Kidney glomerular epithelial cell (primary cell): ENCODE data around the gene RGR.

ENCODE experiments used
- DNase-seq: peaks from one replicate; lab custom pipeline; 2025; lab: John Stamatoyannopoulos, UW

The RGR gene

DNA sequence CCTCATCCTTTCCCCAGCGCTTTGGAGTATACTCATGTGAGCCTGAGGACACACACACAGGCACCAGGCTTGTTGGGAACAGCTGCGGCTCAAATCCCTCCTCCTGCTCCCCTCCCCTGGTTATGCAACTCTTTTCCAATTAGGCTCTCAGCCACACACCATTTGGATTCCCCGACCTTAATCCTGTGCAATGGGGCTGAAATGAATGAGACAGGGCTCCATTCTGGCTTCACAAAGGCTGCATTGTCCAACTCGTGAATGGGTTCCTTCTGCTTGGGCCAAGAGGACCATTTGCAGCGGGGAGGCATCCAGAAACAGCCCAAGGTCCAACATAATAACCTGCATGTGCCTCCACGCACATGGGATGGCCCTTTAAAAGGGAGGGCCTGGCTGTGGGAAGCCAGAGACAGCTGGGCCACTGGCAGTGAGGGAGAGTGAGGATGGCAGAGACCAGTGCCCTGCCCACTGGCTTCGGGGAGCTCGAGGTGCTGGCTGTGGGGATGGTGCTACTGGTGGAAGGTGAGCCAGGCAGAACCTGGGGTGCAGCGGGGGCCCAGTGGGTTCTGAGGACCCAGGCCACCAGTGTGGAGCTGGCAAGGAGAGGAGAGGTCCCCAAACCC is at the start of gene RGR:
TSS of gene RGR (plus strand) at position 403 of the 620 bp plus-strand sequence. CDS start at position 441, 38 bp downstream.
- no peak for DNase-seq

- no peak for DNase-seq
Observed at GRCh38 chr10:84196083-84196482, 48.8 kb upstream of the RGR start.

DNA sequence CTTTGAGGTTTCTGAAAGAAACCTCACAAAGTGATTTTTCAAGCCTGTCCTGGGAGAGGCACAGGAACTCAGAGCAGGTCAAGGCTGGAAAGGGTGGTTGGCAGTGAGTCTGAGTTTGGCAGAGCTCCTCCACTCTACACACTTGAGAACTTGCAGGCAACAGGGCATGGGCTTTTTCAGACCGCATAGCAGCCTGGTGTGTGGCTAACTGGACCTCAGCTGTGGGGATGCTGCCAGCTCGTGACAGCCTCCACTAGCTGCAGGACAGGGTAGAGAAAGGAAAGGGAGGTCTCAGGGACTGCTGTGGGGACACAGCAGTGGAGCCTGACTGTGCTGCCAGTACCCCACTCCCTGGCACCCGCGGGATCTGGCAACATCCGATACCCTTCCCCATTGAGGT is 47.9 kb upstream of the RGR start:
- no peak for DNase-seq

DNA sequence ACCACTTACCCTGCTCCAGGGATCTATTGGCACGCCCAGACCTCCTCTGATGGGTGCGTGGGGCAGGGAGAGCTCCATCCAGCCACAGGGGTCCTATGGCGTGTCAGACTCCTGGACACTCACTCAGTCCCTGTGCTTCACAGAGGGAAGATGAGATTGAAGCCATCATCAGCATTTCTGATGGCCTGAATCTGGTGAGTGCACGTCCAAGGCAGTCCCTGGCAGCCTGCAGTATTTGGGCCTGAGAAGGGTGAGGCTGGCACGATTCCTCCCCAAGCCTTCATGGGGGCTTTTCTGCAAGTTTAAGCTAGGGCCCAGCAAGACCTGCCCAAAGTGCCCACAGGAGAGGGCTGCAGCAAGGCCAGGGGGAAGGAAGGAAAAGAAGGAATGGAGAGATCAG is 47.2 kb upstream of the RGR start:
- DNase-seq: no peak

GRCh38 chr10:84198206-84198915 is 46.5 kb upstream of the RGR start:
- no peak for DNase-seq

DNA sequence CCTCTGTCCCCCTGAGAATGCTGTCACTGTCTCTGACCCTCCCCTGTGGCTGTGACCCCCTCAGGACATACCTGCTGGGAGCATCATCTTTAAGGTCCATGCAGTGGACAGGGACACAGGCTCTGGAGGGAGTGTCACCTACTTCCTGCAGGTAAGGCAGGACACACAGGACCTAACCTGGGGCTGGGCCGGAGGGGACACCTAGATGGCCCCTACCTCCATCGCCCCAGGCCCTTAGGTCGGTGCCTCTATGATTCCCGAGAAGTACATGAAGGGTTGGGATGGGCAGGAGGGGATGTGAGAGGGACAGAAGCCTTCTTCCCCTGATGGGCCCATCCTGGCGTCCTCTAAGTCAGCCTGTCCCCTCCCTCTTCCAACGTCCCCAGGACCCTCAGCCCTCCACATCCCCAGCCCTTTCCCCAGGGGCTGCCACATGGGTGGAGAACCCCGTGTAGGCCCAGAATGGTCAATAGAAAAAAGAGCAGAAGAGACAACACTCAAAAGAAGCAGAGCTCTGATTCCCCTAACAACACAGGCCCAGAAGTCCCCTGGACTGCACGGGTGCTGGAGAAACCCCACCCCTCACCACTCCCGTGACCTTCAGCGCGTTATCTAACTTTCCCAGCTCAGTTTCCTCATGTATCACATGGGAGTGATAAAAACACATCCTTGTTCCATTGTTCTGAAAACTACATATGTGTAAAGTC is 44.2 kb upstream of the RGR start:
- DNase-seq: no peak

GRCh38 chr10:84201244-84201606 is 43.6 kb upstream of the RGR start:
- no peak for DNase-seq

DNA sequence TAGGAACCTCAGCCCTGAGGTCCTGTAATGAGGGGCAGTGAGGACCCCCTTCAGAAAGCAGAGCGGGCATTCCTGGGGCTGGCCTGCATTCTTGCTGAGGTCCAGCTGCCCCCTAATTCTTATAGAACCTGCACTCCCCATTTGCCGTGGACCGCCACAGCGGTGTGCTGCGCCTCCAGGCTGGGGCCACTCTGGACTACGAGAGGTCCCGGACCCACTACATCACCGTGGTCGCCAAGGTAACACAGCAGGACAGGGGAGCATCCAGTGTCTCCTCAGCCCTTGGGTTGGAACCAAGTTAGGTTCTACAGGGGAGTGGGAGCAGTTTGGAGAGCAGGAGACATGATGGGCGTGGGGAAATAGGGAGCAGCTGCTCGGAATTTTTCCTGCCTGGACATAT is 43.2 kb upstream of the RGR start:
- no peak for DNase-seq

DNA sequence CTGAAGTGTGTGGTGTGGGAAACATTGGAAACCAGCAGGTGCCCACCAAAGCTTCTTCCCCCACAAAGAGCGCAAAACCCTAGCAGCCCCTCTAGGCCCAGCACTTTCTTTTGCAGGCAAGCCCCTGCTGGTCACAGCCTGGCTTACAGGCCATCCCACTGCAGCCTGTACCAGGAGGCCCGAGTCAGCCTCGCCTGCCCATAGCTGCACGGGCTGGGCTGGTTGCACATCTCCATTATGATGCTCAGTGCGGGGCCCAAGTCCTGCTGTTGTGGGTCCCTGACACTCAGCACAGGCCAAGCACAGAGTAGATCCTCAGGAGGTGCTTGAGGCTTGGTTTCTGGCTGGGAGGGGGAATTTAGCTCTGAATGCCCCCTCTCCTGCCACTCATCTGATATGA is 42.5 kb upstream of the RGR start:
- DNase-seq: no peak

- DNase-seq: peak; percentile 10
Observed at GRCh38 chr10:84204122-84204521, 40.7 kb upstream of the RGR start.

DNA sequence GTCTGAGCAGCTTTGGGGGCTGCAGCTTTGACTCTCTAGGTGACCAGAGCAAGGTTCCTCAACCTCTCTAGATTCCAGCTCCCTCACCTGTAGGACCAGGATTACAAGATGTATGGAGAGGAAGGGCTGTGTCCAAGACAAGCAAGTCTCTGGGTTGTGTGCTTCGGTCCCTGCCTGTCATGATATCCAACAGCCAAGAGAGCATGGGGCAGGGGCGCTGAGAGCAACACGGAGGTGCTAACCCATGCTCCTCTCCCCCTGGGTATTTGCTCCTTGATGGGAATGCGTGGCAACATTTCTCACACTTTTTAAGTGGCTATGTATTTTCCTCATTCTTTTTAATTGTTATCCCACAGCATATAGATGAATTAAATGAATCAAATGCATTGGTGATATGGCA is 40.2 kb upstream of the RGR start:
- DNase-seq: no peak

DNA sequence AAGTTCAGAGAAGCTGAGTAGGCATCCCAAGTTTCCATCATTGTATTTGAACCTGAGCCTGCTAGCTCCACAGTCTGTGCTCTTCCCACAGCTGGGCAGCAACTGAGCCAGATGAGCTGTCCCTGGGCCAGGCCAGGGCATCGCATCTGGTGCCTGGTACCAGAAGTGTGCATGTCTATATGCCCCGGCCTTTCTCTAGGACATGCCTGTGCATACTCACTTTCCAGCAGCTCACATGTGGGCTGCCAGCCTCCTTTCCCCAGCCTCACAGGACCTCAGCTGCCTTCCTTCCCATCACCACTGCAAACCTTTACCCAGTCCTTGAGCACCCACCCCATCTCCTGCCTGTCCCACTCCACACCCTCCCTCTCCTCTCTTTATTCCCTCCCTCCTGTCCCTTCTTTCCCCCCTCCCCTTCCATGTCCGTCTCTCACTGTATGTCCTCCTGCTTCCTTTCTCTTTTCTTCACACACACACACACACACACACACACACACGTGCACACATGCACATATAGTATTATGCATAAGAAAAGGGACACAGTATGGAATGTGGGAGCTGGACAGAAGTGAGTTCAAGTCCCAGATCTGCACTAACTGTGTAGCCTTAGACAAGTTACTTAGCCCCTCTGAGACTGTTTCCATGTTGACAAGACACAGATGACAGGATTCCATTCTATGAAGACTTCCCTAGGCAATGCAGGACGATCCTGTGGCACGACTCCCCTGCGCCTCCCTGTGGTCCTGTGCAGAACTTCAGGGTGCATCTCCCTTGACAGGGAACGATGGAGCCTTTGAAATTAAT is 39.6 kb upstream of the RGR start:
- peak; percentile 55 for DNase-seq

GRCh38 chr10:84205853-84206525 is 38.9 kb upstream of the RGR start:
- no peak for DNase-seq

GRCh38 chr10:84208023-84208422 is 36.8 kb upstream of the RGR start:
- no peak for DNase-seq

GRCh38 chr10:84211566-84211965 is 33.3 kb upstream of the RGR start:
- DNase-seq: no peak

GRCh38 chr10:84212014-84212413 is 32.8 kb upstream of the RGR start:
- no peak for DNase-seq

GRCh38 chr10:84213076-84213475 is 31.8 kb upstream of the RGR start:
- no peak for DNase-seq

DNA sequence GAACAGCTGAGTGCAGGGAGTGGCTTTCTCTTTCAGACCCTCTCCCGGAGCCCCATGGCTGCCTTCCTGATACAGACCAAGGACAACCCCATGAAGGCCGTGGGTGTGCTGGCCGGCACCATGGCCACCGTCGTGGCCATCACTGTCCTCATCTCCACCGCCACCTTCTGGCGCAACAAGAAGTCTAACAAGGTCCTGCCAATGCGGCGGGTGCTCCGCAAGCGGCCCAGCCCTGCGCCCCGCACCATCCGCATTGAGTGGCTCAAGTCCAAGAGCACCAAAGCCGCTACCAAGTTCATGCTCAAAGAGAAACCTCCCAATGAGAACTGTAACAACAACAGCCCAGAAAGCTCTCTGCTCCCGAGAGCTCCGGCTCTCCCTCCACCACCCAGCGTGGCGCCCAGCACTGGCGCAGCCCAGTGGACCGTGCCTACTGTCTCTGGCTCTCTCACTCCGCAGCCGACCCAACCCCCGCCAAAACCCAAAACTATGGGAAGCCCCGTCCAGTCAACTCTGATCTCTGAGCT is 30.7 kb upstream of the RGR start:
- no peak for DNase-seq

DNA sequence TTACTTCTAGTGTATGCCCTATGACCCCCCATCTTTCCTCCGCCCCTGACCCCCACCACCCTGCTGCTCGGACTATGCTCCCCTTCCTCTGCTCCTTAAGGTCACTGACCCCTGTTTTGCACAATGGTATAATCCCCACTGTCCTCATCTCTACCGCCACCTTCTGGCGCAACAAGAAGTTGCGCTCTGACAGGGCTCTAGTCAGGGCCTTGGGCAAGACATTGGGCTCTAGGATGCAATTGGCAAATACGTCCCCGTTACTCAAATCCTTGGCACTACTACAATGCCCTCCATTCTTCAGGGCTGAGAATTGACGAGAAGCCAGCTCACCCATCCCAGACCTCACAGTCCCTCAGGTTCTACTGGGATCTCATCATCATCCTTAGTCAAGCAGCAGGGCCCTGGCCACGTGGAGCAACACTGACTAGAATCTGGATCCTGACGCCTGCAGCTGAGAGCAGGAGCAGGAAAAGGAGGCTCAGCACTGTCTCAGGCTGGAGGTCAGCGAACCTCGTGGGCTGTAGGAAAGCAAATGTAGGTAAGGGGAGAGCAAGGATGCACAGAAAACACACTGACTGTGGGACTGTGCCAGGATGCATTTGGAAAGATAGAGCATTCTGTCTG is 30.1 kb upstream of the RGR start:
- peak; percentile 1 for DNase-seq

GRCh38 chr10:84216834-84217233 is 28.0 kb upstream of the RGR start:
- DNase-seq: no peak

GRCh38 chr10:84217746-84218145 is 27.1 kb upstream of the RGR start:
- no peak for DNase-seq
